Sigmoid colon (tissue), 7 donors: ENCODE measurements around the gene C17orf113. TPM values are rescaled to one million over a fixed set of nuclear protein-coding genes. Genes with fewer than 3 reads are reported as not detected.

ENCODE experiments used
- DNase-seq: peaks from one replicate; pipeline ENCODE4 v3.0.0-alpha.2; 2019
- H3K27ac ChIP-seq, 4 donors: fragments of 200-600 bp; sonication (generic); one replicate each; pipeline ENCODE4 v1.5.1; 2016 to 2019; ENCODE audit warnings: mild to moderate bottlenecking in 1 of 4
- H3K27me3 ChIP-seq, 3 donors: fragments of 200-600 bp; sonication (generic); one replicate each; pipeline ENCODE4 v1.5.1; 2019; ENCODE audit warnings: mild to moderate bottlenecking in 1 of 3
- H3K36me3 ChIP-seq, 4 donors: fragments of 200-600 bp; sonication (generic); one replicate each; pipeline ENCODE4 v1.5.1; 2016 to 2019
- H3K4me1 ChIP-seq, 4 donors: fragments of 200-600 bp; sonication (generic); one replicate each; pipeline ENCODE4 v1.5.1; 2017 to 2019
- H3K4me3 ChIP-seq, 4 donors: fragments of 200-600 bp; sonication (generic); one replicate each; pipeline ENCODE4 v1.5.1; 2017 to 2019; ENCODE audit warnings: mild to moderate bottlenecking in 2 of 4, moderate library complexity in 1 of 4
- H3K9me3 ChIP-seq, 4 donors: fragments of 200-600 bp in 3 of 4; sonication (generic) in 3 of 4; one replicate each; pipeline versions ENCODE4 v1.5.1 to v1.6.1; 2013 to 2019
- CTCF ChIP-seq, 4 experiments: fragments of 450-650 bp in 3 of 4; fragments of 200-600 bp in 1 of 4; IDR thresholded peaks; one replicate each; pipeline ENCODE4 v1.5.1; 2016 to 2019; ENCODE audit warnings: antibody characterized with exemption in 4 of 4, mild to moderate bottlenecking in 3 of 4, moderate library complexity in 2 of 4
- EP300 ChIP-seq, 4 donors: sonication (generic); formaldehyde crosslinking; IDR thresholded peaks; one replicate each; pipeline ENCODE4 v1.6.1; 2017; ENCODE audit warnings: antibody characterized with exemption in 4 of 4
- POLR2A ChIP-seq, 2 donors: fragments of 450-650 bp; IDR thresholded peaks; one replicate each; pipeline ENCODE4 v1.6.1; 2016; ENCODE audit warnings: antibody characterized with exemption in 2 of 2, mild to moderate bottlenecking in 2 of 2, moderate library complexity in 2 of 2
- POLR2AphosphoS5 ChIP-seq, 4 donors: sonication (generic); formaldehyde crosslinking; IDR thresholded peaks; one replicate each; pipeline ENCODE4 v1.6.1; 2017; ENCODE audit warnings: antibody characterized with exemption in 4 of 4
- WGBS, 2 donors: extraction: QIAGEN DNeasy Blood & Tissue Kit; methylation state at CpG; one replicate each; pipeline ENCODE4 v1.1.7; 2013; 5-methylcytosine and 5-hydroxymethylcytosine counted together
- intact Hi-C: fragments of 100-400 bp; cut with DNase I; formaldehyde crosslinking; loops from one replicate; pipeline ENCODE4 v1.15.1; 2023
- polyA plus RNA-seq, 3 donors: library from polyadenylated mRNA; stranded (reverse); fragments of 200-250 nt; gene quantifications; one replicate each; pipeline ENCODE4 v1.2.3, GENCODE V29; 2013
- total RNA-seq, 4 donors: library from RNA; depleted of rRNA; stranded (reverse); fragments of >200 nt; gene quantifications; one replicate each; pipeline ENCODE4 v1.1.0, GENCODE V29; 2016
- donor health status: healthy with polysubstance abuse.
- donor health status: Bipolar disorder and iron deficiency.
- donor health status: healthy.

C17orf113 gene
- total and polyA plus RNA-seq, 7 donors, result 0.23 to 0.71 (median 0.49) TPM

DNA sequence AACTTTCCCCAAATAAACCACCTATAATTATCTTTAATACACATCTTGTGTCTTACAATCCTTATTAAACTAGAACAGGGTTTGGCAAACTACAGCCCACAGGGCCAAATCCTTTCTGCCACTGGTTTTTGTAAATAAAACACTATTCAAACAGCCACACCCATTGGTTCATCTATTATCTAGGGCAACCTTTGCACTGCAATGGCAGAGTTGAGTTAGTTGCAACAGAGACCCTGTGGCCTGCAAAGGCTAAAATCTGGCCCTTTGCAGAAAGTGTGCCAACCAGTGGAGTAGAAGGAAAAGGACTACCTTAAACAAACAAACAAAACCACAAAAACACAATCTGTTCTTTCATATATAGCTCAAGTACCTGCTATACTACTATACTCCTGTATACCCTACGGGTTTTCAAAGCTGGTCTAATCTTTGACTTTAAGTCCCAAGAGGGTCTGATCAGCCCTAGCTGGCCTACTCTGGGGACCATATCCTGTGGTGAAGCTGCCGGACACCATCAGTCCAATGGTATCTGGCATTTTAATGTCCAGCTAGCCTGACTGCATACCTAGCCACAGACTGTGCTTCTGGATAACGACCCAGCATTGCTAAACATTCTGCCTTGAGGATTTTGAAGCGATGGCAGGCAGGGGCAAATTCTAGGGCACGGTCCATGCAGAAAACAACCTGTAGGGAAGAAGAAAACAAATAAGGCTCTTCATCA is 60.5 kb downstream of the C17orf113 start:
- Histone ChIP-seq H3K4me3 (no peak overlapping the region), H3K27me3 (no peaks in the 10 kb centered on the region), H3K9me3 (no peaks in the 10 kb centered on the region), H3K27ac (no peak overlapping the region), H3K36me3 (peaks cover 14 to 99% (median 58%) of the 10 kb centered on the region in 4 donors), H3K4me1 (no peaks in the 10 kb centered on the region)
- no peak for DNase-seq
- no peak for TF ChIP-seq CTCF (IDR thresholded peaks at IDR 0.05)
- no peak for TF ChIP-seq EP300 (IDR thresholded peaks at IDR 0.05)
- TF ChIP-seq POLR2AphosphoS5 (IDR thresholded peaks at IDR 0.05), result no peak
- TF ChIP-seq POLR2A (IDR thresholded peaks at IDR 0.05), result no peak
- intact Hi-C loops, result no loop called here
- WGBS, 2 donors, result 65 to 90% methylated on average over 5 of the region's 5 CpGs

DNA sequence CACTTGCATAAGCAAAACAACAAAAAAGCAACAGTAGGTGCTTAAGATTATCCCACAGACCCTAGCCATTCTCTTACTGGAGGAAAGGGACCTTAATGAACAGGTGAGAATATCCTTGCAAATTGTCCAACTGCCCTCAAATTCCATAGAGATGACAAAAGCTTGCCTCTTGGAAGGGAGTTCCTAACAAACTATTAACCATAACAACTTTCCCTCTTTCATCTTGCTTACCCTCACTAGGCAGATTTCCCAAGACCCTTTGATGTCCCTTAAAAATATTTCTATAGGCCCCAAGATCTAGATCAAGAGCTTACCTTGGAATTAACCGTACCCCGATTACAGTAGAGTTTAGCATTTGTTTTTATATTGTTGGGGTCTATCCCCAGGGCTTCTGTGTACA is 62.0 kb downstream of the C17orf113 start:
- 99 to 100% methylated on average over 2 of the region's 2 CpGs for WGBS, 2 donors
- Histone ChIP-seq H3K9me3 (no peaks in the 10 kb centered on the region), H3K36me3 (peaks cover 14 to 97% (median 57%) of the 10 kb centered on the region in 4 donors), H3K27me3 (no peaks in the 10 kb centered on the region), H3K4me3 (no peak overlapping the region), H3K27ac (no peak overlapping the region), H3K4me1 (no peaks in the 10 kb centered on the region)
- intact Hi-C loops, result no loop called here
- no peak for DNase-seq
- no peak for TF ChIP-seq CTCF (IDR thresholded peaks at IDR 0.05)
- no peak for TF ChIP-seq EP300 (IDR thresholded peaks at IDR 0.05)
- no peak for TF ChIP-seq POLR2A (IDR thresholded peaks at IDR 0.05)
- TF ChIP-seq POLR2AphosphoS5 (IDR thresholded peaks at IDR 0.05), result no peak

Other genes starting within 250 kb of the C17orf113 start
- 10 to 100 TPM in 3 of 4 donors, 1 to 10 TPM in 1; 9.9 to 12.3 (median 11.3) TPM for gene P3H4, start 238.7 kb downstream of the C17orf113 start, total RNA-seq
- gene P3H4, start 238.7 kb downstream of the C17orf113 start, polyA plus RNA-seq, result 1 to 10 TPM; 3.0 to 6.4 (median 4.9) TPM
- gene FKBP10, start 237.6 kb downstream of the C17orf113 start, total RNA-seq, result 10 to 100 TPM; 34.2 to 71.2 (median 39.5) TPM
- 10 to 100 TPM in 1 of 3 donors, 1 to 10 TPM in 2; 5.5 to 18.4 (median 9.0) TPM for gene FKBP10, start 237.6 kb downstream of the C17orf113 start, polyA plus RNA-seq
- 100 to 1,000 TPM in 1 of 4 donors, 10 to 100 TPM in 3; 58.5 to 104 (median 69.2) TPM for gene NT5C3B, start 214.4 kb downstream of the C17orf113 start, total RNA-seq
- gene NT5C3B, start 214.4 kb downstream of the C17orf113 start, polyA plus RNA-seq, result 10 to 100 TPM; 19.4 to 42.6 (median 33.9) TPM
- 1 to 10 TPM in 3 of 4 donors, under 1 TPM in 1; 0.95 to 3.9 (median 1.5) TPM for gene KLHL10, start 212.8 kb downstream of the C17orf113 start, total RNA-seq
- gene KLHL10, start 212.8 kb downstream of the C17orf113 start, polyA plus RNA-seq, result under 1 TPM in 1 of 3 donors, not detected in 2; 0.04 TPM
- gene KLHL11, start 185.2 kb downstream of the C17orf113 start, total RNA-seq, result 10 to 100 TPM; 16.1 to 21.6 (median 19.2) TPM
- 1 to 10 TPM in 1 of 3 donors, under 1 TPM in 1, not detected in 1; 0.46 to 2.0 TPM for gene KLHL11, start 185.2 kb downstream of the C17orf113 start, polyA plus RNA-seq
- gene ACLY, start 131.7 kb downstream of the C17orf113 start, total RNA-seq, result 10 to 100 TPM; 41.0 to 56.2 (median 44.7) TPM
- gene ACLY, start 131.7 kb downstream of the C17orf113 start, polyA plus RNA-seq, result 10 to 100 TPM; 27.0 to 55.1 (median 33.3) TPM
- gene ODAD4, start 120.0 kb downstream of the C17orf113 start, total RNA-seq, result 1 to 10 TPM; 1.4 to 2.2 (median 1.6) TPM
- gene ODAD4, start 120.0 kb downstream of the C17orf113 start, polyA plus RNA-seq, result under 1 TPM in 1 of 3 donors, not detected in 2; 0.41 TPM
- gene CNP, start 83.8 kb downstream of the C17orf113 start, total RNA-seq, result 10 to 100 TPM; 52.0 to 71.3 (median 65.2) TPM
- gene CNP, start 83.8 kb downstream of the C17orf113 start, polyA plus RNA-seq, result 10 to 100 TPM; 24.0 to 48.0 (median 25.2) TPM
- 10 to 100 TPM; 46.7 to 57.1 (median 49.6) TPM for gene DNAJC7, start 33.2 kb downstream of the C17orf113 start, total RNA-seq
- 10 to 100 TPM; 90.1 to 91.6 (median 90.1) TPM for gene DNAJC7, start 33.2 kb downstream of the C17orf113 start, polyA plus RNA-seq
- gene NKIRAS2, start 30.5 kb downstream of the C17orf113 start, total RNA-seq, result 10 to 100 TPM; 28.5 to 35.4 (median 30.8) TPM
- gene NKIRAS2, start 30.5 kb downstream of the C17orf113 start, polyA plus RNA-seq, result 10 to 100 TPM; 32.6 to 34.8 (median 34.2) TPM
- gene ZNF385C, start 47.9 kb upstream of the C17orf113 start, total RNA-seq, result under 1 TPM in 1 of 4 donors, not detected in 3; 0.33 TPM
- under 1 TPM in 2 of 3 donors, not detected in 1; 0.42 to 0.60 TPM for gene ZNF385C, start 47.9 kb upstream of the C17orf113 start, polyA plus RNA-seq
- 10 to 100 TPM in 3 of 4 donors, 1 to 10 TPM in 1; 8.9 to 16.3 (median 14.6) TPM for gene DHX58, start 62.1 kb upstream of the C17orf113 start, total RNA-seq
- 10 to 100 TPM in 1 of 3 donors, 1 to 10 TPM in 2; 4.4 to 19.0 (median 6.6) TPM for gene DHX58, start 62.1 kb upstream of the C17orf113 start, polyA plus RNA-seq
- gene KAT2A, start 70.8 kb upstream of the C17orf113 start, total RNA-seq, result 10 to 100 TPM; 20.0 to 95.8 (median 26.0) TPM
- 10 to 100 TPM in 1 of 3 donors, 1 to 10 TPM in 2; 6.9 to 45.2 (median 9.6) TPM for gene KAT2A, start 70.8 kb upstream of the C17orf113 start, polyA plus RNA-seq
- gene HSPB9, start 72.2 kb upstream of the C17orf113 start, total RNA-seq, result under 1 TPM in 3 of 4 donors, not detected in 1; 0.27 to 0.83 (median 0.49) TPM
- under 1 TPM in 1 of 3 donors, not detected in 2; 0.10 TPM for gene HSPB9, start 72.2 kb upstream of the C17orf113 start, polyA plus RNA-seq
- 100 to 1,000 TPM in 2 of 4 donors, 10 to 100 TPM in 2; 75.9 to 104 (median 93.1) TPM for gene RAB5C, start 104.4 kb upstream of the C17orf113 start, total RNA-seq
- gene RAB5C, start 104.4 kb upstream of the C17orf113 start, polyA plus RNA-seq, result 100 to 1,000 TPM; 182 to 303 (median 213) TPM
- gene KCNH4, start 130.5 kb upstream of the C17orf113 start, total RNA-seq, result not detected
- gene KCNH4, start 130.5 kb upstream of the C17orf113 start, polyA plus RNA-seq, result under 1 TPM in 1 of 3 donors, not detected in 2; 0.25 TPM
- gene HCRT, start 134.9 kb upstream of the C17orf113 start, total RNA-seq, result not detected
- gene HCRT, start 134.9 kb upstream of the C17orf113 start, polyA plus RNA-seq, result not detected
- 10 to 100 TPM; 32.1 to 76.0 (median 42.4) TPM for gene GHDC, start 143.9 kb upstream of the C17orf113 start, total RNA-seq
- 10 to 100 TPM in 1 of 3 donors, 1 to 10 TPM in 2; 5.8 to 25.8 (median 7.2) TPM for gene GHDC, start 143.9 kb upstream of the C17orf113 start, polyA plus RNA-seq
- gene STAT5B, start 225.8 kb upstream of the C17orf113 start, total RNA-seq, result 100 to 1,000 TPM in 1 of 4 donors, 10 to 100 TPM in 3; 93.5 to 117 (median 98.4) TPM
- gene STAT5B, start 225.8 kb upstream of the C17orf113 start, polyA plus RNA-seq, result 10 to 100 TPM; 11.3 to 37.5 (median 13.2) TPM
- gene STAT5A, start 237.9 kb upstream of the C17orf113 start, total RNA-seq, result 10 to 100 TPM; 57.2 to 91.0 (median 80.8) TPM
- 10 to 100 TPM in 2 of 3 donors, 1 to 10 TPM in 1; 7.4 to 39.2 (median 13.2) TPM for gene STAT5A, start 237.9 kb upstream of the C17orf113 start, polyA plus RNA-seq